CD4-positive, alpha-beta T cell treated with Interleukin-1 beta for 1 hour (primary cell): Measurements from ENCODE around the gene WIZ.

Experiments
- DNase-seq, 2 donors: peaks; one replicate each; pipeline ENCODE4 v3.0.0-alpha.2; 2020 to 2022

Gene WIZ

GRCh38 chr19:15464394-15465385, 14.9 kb upstream of the WIZ start, which contains the start of gene RASAL3:
TSS of gene RASAL3 (minus strand) at chr19:15464544. CDS start at chr19:15464358, 186 bp downstream.
- DNase-seq: peak; percentile 64 to 73

GRCh38 chr19:15463861-15464371, 14.2 kb upstream of the WIZ start:
- DNase-seq: peak; percentile 79 to 84

GRCh38 chr19:15461694-15462093, 11.9 kb upstream of the WIZ start:
- no peak for DNase-seq

GRCh38 chr19:15457701-15458484, 8.1 kb upstream of the WIZ start:
- DNase-seq: no peak

GRCh38 chr19:15456871-15457700, 7.3 kb upstream of the WIZ start:
- DNase-seq: no peak

GRCh38 chr19:15456441-15456840, 6.7 kb upstream of the WIZ start:
- DNase-seq: no peak

- DNase-seq: no peak
Measured at GRCh38 chr19:15455996-15456395, 6.2 kb upstream of the WIZ start.

GRCh38 chr19:15453906-15454860, 4.4 kb upstream of the WIZ start:
- DNase-seq: no peak

- DNase-seq: no peak
Measured at GRCh38 chr19:15453091-15453578, 3.4 kb upstream of the WIZ start.

- DNase-seq: no peak
Measured at GRCh38 chr19:15452111-15453047, 2.6 kb upstream of the WIZ start.

- DNase-seq: no peak
Measured at GRCh38 chr19:15450528-15450890, 753 bp upstream of the WIZ start.

- DNase-seq: no peak
Measured at GRCh38 chr19:15448778-15449619, 757 bp downstream of the WIZ start.

GRCh38 chr19:15448044-15448777, 1.5 kb downstream of the WIZ start:
- no peak for DNase-seq

- no peak for DNase-seq
Measured at GRCh38 chr19:15447057-15447456, 2.7 kb downstream of the WIZ start.

GRCh38 chr19:15445807-15446376, 3.9 kb downstream of the WIZ start:
- DNase-seq: no peak

- no peak for DNase-seq
Measured at GRCh38 chr19:15445227-15445605, 4.5 kb downstream of the WIZ start.

GRCh38 chr19:15444505-15445226, 5.1 kb downstream of the WIZ start:
- DNase-seq: no peak
